ENCODE measurements around the gene PSMB11. TPM values are rescaled to one million over a fixed set of nuclear protein-coding genes. Genes with fewer than 3 reads are reported as not detected.

The PSMB11 gene
- total and polyA plus RNA-seq, 2 donors (not counting 1 experiment from before 2014, with no cell fraction given) = not detected

DNA sequence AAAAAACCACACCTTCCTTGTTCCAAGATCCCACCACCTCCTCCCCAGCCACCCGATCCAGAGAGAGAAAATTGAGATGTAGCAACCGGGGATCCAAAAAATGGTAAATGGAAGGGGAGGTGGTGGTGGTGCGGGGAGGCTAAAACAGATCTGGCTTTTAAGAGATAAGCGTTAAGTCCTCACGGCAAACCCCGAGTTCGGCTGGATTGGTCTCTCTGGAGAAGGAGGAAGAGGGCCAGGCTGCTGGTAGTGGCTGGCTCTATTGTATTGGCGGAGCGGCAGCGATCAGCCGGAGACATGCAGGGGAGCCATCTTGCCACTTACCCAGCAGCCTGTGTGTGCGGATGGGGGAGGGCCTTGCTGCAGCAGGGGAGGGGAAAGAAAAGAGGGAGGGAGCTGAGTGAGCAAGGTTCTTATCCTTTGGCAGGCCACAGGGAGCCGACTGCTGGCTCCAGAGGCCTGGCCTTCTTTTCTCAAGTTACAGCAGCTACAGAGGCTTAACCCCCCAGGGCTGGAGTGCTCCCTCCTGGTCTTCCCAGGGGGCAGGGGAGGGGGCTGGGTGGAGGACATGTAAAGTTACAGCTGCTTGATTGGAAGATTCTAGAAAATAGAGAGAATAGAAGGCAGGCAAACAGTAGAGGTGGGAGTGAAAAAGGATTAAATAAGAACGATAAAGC lies 29.4 kb downstream of the PSMB11 start:
- Histone ChIP-seq H3K79me2 (ENCODE audit: control insufficient read depth, insufficient read depth, low read length) (peaks cover 36% of the 10 kb centered on the region), H3K4me1 (ENCODE audit: control insufficient read depth in 2 of 2, insufficient read depth in 2 of 2, low read length in 2 of 2) (peaks cover 21 to 41% of the 10 kb centered on the region in 2 donors), H3K4me2 (replicated peaks; ENCODE audit: low read depth, low read length, poor library complexity, severe bottlenecking) (peak overlapping the region; percentile 75), H3K9me3 (ENCODE audit: control extremely low read depth in 1 of 3, control insufficient read depth in 2 of 3, insufficient read depth in 1 of 3, low read length in 2 of 3) (no peaks in the 10 kb centered on the region), H4K20me1 (ENCODE audit: control insufficient read depth, insufficient read depth, low read length, poor library complexity, severe bottlenecking) (peaks cover 43% of the 10 kb centered on the region), H3K27ac (ENCODE audit: low read length in 2 of 2) (peak overlapping the region; percentile 51 to 76), H3K36me3 (replicated peaks in 1 of 2; ENCODE audit: control extremely low read depth in 1 of 2, control insufficient read depth in 1 of 2, extremely low read depth in 1 of 2, insufficient read depth in 2 of 2, low read length in 1 of 2) (peaks cover 7 to 62% of the 10 kb centered on the region in 2 experiments), H3K9ac (ENCODE audit: low read length) (peak overlapping the region; percentile 65), H2AFZ (ENCODE audit: insufficient read depth, low read depth, low read length, poor library complexity, severe bottlenecking) (peak overlapping the region; percentile 63), H3K4me3 (ENCODE audit: control extremely low read depth in 1 of 5, extremely low read depth in 1 of 5, insufficient read depth in 1 of 5, low read depth in 2 of 5, low read length in 4 of 5) (peak overlapping the region; percentile 53 to 73 (median 65)), H3K27me3 (replicated peaks in 1 of 4; ENCODE audit: control extremely low read depth in 1 of 4, control insufficient read depth in 3 of 4, insufficient read depth in 4 of 4, low read length in 3 of 4) (no peaks in the 10 kb centered on the region)
- CTCF ChIA-PET = interaction anchor here (0.6 to 4.6 kb wide), 16 partner anchors 9 to 567 kb away, joined by 3 to 34 read pairs (median 6); partner anchors contain the start of genes ACIN1, AJUBA, C14orf119 and CDH24
- H3K27me3 Mint-ChIP-seq = no peaks in the 10 kb centered on the region
- intact Hi-C loops (cut with micrococcal nuclease) = no loop called here
- peaks cover 40% of the 10 kb centered on the region for H3K4me1 Mint-ChIP-seq
- peak overlapping the region; percentile 98 for H3K4me3 Mint-ChIP-seq
- WGBS (ENCODE audit: insufficient coverage) = 0% methylated on average over 12 of the region's 14 CpGs
- ATAC-seq (ENCODE audit: low read depth) = peak; percentile 81
- peak; percentile 76 for DNase-seq
- TF ChIP-seq EZH2 (IDR thresholded peaks at IDR 0.05; ENCODE audit: borderline replicate concordance, insufficient read depth, low read depth, low read length, poor library complexity, severe bottlenecking) = no peak
- TF ChIP-seq, protein P1, sequence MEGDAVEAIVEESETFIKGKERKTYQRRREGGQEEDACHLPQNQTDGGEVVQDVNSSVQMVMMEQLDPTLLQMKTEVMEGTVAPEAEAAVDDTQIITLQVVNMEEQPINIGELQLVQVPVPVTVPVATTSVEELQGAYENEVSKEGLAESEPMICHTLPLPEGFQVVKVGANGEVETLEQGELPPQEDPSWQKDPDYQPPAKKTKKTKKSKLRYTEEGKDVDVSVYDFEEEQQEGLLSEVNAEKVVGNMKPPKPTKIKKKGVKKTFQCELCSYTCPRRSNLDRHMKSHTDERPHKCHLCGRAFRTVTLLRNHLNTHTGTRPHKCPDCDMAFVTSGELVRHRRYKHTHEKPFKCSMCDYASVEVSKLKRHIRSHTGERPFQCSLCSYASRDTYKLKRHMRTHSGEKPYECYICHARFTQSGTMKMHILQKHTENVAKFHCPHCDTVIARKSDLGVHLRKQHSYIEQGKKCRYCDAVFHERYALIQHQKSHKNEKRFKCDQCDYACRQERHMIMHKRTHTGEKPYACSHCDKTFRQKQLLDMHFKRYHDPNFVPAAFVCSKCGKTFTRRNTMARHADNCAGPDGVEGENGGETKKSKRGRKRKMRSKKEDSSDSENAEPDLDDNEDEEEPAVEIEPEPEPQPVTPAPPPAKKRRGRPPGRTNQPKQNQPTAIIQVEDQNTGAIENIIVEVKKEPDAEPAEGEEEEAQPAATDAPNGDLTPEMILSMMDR (IDR thresholded peaks at IDR 0.05) = no peak
- H3K9me3 Mint-ChIP-seq (ENCODE audit: insufficient read depth) = no peaks in the 10 kb centered on the region
- peak overlapping the region; percentile 92 for H3K27ac Mint-ChIP-seq
- POLR2A ChIA-PET = interaction anchor here (0.6 to 0.9 kb wide), 3 partner anchors 14 to 836 kb away, joined by 3 to 5 read pairs (median 4); partner anchors contain the start of gene CDH24
